Articular chondrocyte of knee joint (primary cell): ENCODE results near the gene MYO3B. TPM values are rescaled to one million over a fixed set of nuclear protein-coding genes. Genes with fewer than 3 reads are reported as not detected.

Experiments used
- small RNA-seq: library from RNA; depleted of rRNA; stranded (forward); fragments of <200 nt; gene quantifications from one replicate; pipeline ENCODE3, GENCODE V24; 2012
- total RNA-seq: library from RNA; depleted of rRNA; stranded (reverse); fragments of >200 nt; gene quantifications from 2 replicates; pipeline ENCODE4 v1.2.3, GENCODE V29; 2012

MYO3B gene, protein sequence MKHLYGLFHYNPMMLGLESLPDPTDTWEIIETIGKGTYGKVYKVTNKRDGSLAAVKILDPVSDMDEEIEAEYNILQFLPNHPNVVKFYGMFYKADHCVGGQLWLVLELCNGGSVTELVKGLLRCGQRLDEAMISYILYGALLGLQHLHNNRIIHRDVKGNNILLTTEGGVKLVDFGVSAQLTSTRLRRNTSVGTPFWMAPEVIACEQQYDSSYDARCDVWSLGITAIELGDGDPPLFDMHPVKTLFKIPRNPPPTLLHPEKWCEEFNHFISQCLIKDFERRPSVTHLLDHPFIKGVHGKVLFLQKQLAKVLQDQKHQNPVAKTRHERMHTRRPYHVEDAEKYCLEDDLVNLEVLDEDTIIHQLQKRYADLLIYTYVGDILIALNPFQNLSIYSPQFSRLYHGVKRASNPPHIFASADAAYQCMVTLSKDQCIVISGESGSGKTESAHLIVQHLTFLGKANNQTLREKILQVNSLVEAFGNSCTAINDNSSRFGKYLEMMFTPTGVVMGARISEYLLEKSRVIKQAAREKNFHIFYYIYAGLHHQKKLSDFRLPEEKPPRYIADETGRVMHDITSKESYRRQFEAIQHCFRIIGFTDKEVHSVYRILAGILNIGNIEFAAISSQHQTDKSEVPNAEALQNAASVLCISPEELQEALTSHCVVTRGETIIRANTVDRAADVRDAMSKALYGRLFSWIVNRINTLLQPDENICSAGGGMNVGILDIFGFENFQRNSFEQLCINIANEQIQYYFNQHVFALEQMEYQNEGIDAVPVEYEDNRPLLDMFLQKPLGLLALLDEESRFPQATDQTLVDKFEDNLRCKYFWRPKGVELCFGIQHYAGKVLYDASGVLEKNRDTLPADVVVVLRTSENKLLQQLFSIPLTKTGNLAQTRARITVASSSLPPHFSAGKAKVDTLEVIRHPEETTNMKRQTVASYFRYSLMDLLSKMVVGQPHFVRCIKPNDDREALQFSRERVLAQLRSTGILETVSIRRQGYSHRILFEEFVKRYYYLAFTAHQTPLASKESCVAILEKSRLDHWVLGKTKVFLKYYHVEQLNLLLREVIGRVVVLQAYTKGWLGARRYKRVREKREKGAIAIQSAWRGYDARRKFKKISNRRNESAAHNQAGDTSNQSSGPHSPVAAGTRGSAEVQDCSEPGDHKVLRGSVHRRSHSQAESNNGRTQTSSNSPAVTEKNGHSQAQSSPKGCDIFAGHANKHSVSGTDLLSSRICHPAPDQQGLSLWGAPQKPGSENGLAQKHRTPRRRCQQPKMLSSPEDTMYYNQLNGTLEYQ (N-terminal part only)
- under 0.01 and 0.13 TPM in 2 replicates for total RNA-seq

DNA sequence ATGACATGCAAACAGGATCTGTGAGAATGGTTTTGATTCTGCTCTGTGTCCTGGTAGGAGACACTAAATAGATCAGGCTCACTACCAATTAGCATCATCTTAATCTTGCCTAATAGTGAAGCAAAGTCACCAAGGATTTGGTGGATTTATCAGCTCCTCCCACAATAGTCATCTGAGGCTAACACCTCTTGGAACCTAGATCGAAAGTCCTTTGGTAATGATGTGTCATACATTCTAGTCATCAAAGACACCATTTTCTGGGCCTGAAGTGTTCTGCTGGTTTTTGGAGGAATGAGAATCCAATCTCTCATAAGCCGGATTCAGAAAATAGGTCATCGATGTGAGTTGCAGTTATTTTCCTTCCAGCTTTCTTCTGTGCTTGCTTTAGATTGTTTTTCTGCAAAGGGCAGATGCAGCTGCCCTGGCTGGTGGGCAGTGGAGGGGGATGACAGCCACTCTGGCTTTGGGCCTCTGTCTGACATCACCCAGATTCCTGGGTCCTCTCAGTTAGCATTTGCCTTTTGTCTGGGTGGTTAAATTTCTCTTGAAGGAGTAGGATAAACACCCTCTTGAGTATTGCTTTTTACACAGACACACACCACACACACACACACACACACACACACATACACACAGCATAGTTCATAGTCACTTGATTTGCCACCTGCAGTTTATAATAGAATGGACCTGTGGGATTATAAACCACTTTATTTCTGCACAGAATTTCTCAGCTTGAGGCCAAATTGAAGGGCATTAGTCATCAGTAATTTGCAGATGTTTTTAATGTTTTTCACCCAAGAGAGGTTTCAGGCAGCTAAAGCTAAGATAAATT, at the start of gene MYO3B:
MYO3B (plus strand) TSS at position 198 of the 832 bp plus-strand sequence; CDS start at position 339, 141 bp downstream.

Small RNA genes within 50 kb of the gene (small RNA-seq; reads per million reads assigned to genes)
- gene RF02271: not detected
